Epithelial cell of proximal tubule (primary cell): ENCODE results near the gene FSD1. TPM values are rescaled to one million over a fixed set of nuclear protein-coding genes. Genes with fewer than 3 reads are reported as not detected.

Source experiments
- DNase-seq: peaks from one replicate; pipeline ENCODE4 v3.0.0-alpha.2; 2011; ENCODE audit warnings: low read depth
- H3K4me3 ChIP-seq: 2 replicates; pipeline ENCODE4 v1.5.1; 2011; ENCODE audit warnings: low read depth, mild to moderate bottlenecking, low read length
- total RNA-seq: library from RNA; depleted of rRNA; stranded (reverse); fragments of >200 nt; gene quantifications from 2 replicates; pipeline ENCODE4 v1.2.3, GENCODE V29; 2015
- TF ChIP-seq, protein P1 (sequence below): conservative IDR thresholded peaks from 2 replicates; pipeline ENCODE4 v1.5.1; 2012; ENCODE audit warnings: low read depth, mild to moderate bottlenecking, low read length

Gene FSD1
- total RNA-seq, 1 donor from 2014 or later: 17.5 TPM

- H3K4me3 ChIP-seq: no peak overlapping the region
- DNase-seq: no peak
- TF ChIP-seq, protein P1, sequence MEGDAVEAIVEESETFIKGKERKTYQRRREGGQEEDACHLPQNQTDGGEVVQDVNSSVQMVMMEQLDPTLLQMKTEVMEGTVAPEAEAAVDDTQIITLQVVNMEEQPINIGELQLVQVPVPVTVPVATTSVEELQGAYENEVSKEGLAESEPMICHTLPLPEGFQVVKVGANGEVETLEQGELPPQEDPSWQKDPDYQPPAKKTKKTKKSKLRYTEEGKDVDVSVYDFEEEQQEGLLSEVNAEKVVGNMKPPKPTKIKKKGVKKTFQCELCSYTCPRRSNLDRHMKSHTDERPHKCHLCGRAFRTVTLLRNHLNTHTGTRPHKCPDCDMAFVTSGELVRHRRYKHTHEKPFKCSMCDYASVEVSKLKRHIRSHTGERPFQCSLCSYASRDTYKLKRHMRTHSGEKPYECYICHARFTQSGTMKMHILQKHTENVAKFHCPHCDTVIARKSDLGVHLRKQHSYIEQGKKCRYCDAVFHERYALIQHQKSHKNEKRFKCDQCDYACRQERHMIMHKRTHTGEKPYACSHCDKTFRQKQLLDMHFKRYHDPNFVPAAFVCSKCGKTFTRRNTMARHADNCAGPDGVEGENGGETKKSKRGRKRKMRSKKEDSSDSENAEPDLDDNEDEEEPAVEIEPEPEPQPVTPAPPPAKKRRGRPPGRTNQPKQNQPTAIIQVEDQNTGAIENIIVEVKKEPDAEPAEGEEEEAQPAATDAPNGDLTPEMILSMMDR: no peak
Observed at GRCh38 chr19:4357095-4357797, 52.8 kb downstream of the FSD1 start.

- TF ChIP-seq, protein P1: no peak
- no peak for DNase-seq
- no peak overlapping the region for H3K4me3 ChIP-seq
Observed at GRCh38 chr19:4357921-4358326, 53.5 kb downstream of the FSD1 start.

DNA sequence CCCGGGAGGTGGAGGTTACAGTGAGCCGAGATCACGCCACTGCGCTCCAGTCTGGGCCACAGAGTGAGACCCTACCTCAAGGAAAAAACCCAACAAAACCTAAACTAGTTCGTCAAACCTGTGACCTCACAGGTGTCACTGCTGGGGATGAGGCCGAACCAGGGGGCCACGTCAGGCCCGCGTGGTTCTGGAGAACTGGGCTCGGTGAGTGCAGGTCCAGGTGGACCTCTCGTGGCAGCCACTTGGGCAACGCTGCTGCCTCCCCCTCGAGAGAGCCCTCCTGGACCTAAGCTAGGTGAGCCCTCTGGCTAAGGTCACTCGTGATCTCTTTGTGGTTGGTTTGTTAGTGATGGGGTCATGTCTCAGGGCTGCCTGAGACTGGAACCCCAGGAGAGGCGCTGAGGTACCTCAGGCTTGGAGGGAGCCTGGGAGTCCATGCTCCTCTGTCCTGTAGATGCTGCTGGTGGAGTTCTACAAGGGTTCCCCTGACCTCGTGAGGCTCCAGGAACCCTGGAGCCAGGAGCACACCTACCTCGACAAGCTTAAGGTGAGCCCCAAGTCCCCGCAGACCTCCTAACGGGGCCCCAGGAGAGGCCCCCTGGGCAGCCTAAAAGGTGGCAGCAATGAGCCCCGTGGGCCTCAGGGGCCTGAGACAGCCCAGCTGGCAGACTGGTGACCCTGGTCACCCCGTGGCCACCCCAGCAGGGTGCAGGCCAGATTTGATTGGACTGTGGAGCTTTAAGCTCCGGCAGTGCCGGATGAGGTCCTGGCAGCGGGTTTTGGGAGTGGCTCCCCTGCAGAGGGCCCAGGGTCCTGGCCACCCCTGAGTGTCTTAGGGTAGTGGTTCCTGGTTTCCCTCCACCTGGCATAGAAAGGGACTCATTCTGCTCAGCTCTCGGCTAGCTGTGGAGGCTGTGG lies 54.6 kb downstream of the FSD1 start:
- DNase-seq: no peak
- TF ChIP-seq, protein P1: no peak
- H3K4me3 ChIP-seq: no peak overlapping the region

- DNase-seq: no peak
Observed at GRCh38 chr19:4359627-4360000, 55.2 kb downstream of the FSD1 start.

GRCh38 chr19:4360081-4360569 lies 55.7 kb downstream of the FSD1 start:
- no peak for DNase-seq
- TF ChIP-seq, protein P1: no peak
- no peak overlapping the region for H3K4me3 ChIP-seq

More at GRCh38 chr19:4359627-4360000, 55.2 kb downstream of the FSD1 start:
- H3K4me3 ChIP-seq: no peak overlapping the region
- TF ChIP-seq, protein P1: no peak

GRCh38 chr19:4360641-4361151 lies 56.3 kb downstream of the FSD1 start:
- TF ChIP-seq, protein P1: no peak
- DNase-seq: no peak
- no peak overlapping the region for H3K4me3 ChIP-seq
